ENCODE data around the gene P3R3URF.

Gene P3R3URF

GRCh38 chr1:46174448-46175231 is 1.6 kb downstream of the P3R3URF start, which contains the start of gene TSPAN1:
Gene TSPAN1, plus strand, starts transcription at chr1:46175087. Its CDS starts 6,021 bp downstream, at chr1:46181108.
- peaks cover 44% of the 10 kb centered on the region for H3K4me1 ChIP-seq

GRCh38 chr1:46173361-46173856 is 2.9 kb downstream of the P3R3URF start:
- no peaks in the 10 kb centered on the region for H3K27me3 ChIP-seq (ENCODE audit: control insufficient read depth, insufficient read depth, low read length)
- no peak overlapping the region for H3K4me2 ChIP-seq (ENCODE audit: low read length)
- no peaks in the 10 kb centered on the region for H3K36me3 ChIP-seq (ENCODE audit: control insufficient read depth, insufficient read depth, low read length)
- no peak overlapping the region for H3K9ac ChIP-seq
- H3K4me3 ChIP-seq (ENCODE audit: low read depth, low read length) = no peak overlapping the region
- H3K4me1 ChIP-seq = peaks cover 39% of the 10 kb centered on the region
- TF ChIP-seq CTCF (IDR thresholded peaks at IDR 0.05) = peak; percentile 13
- H3K79me2 ChIP-seq = no peaks in the 10 kb centered on the region
- peak overlapping the region; percentile 47 for H2AFZ ChIP-seq
- peak overlapping the region; percentile 89 for H3K27ac ChIP-seq
- H3K9me3 ChIP-seq (ENCODE audit: control insufficient read depth, low read length) = no peaks in the 10 kb centered on the region

More at GRCh38 chr1:46174448-46175231, 1.6 kb downstream of the P3R3URF start, which contains the start of gene TSPAN1:
- Histone ChIP-seq H3K27ac (peak within 1 kb of the TSS; percentile 89), H3K79me2 (no peaks in the 10 kb centered on the region), H3K36me3 (ENCODE audit: control insufficient read depth, insufficient read depth, low read length) (no peaks in the 10 kb centered on the region), H3K9ac (no peak within 1 kb of the TSS), H3K9me3 (ENCODE audit: control insufficient read depth, low read length) (no peaks in the 10 kb centered on the region), H3K27me3 (ENCODE audit: control insufficient read depth, insufficient read depth, low read length) (no peaks in the 10 kb centered on the region), H2AFZ (peak within 1 kb of the TSS; percentile 78), H3K4me3 (ENCODE audit: low read depth, low read length) (no peak within 1 kb of the TSS), H3K4me2 (ENCODE audit: low read length) (peak within 1 kb of the TSS; percentile 26)
- TF ChIP-seq CTCF (IDR thresholded peaks at IDR 0.05) = no peak

- no peaks in the 10 kb centered on the region for H3K27me3 ChIP-seq (ENCODE audit: control insufficient read depth, insufficient read depth, low read length)
- no peaks in the 10 kb centered on the region for H3K36me3 ChIP-seq (ENCODE audit: control insufficient read depth, insufficient read depth, low read length)
- peaks cover 39% of the 10 kb centered on the region for H3K4me1 ChIP-seq
- no peak overlapping the region for H3K4me3 ChIP-seq (ENCODE audit: low read depth, low read length)
- H3K27ac ChIP-seq = peak overlapping the region; percentile 89
- no peak overlapping the region for H3K9ac ChIP-seq
- H2AFZ ChIP-seq = peak overlapping the region; percentile 77
- no peaks in the 10 kb centered on the region for H3K79me2 ChIP-seq
- no peak overlapping the region for H3K4me2 ChIP-seq (ENCODE audit: low read length)
- TF ChIP-seq CTCF (IDR thresholded peaks at IDR 0.05) = no peak
- no peaks in the 10 kb centered on the region for H3K9me3 ChIP-seq (ENCODE audit: control insufficient read depth, low read length)
These were observed 4.0 kb downstream of the P3R3URF start for GRCh38 chr1:46172321-46172720.

- Histone ChIP-seq H2AFZ (peak overlapping the region; percentile 77), H3K27me3 (ENCODE audit: control insufficient read depth, insufficient read depth, low read length) (no peaks in the 10 kb centered on the region), H3K36me3 (ENCODE audit: control insufficient read depth, insufficient read depth, low read length) (no peaks in the 10 kb centered on the region), H3K9me3 (ENCODE audit: control insufficient read depth, low read length) (no peaks in the 10 kb centered on the region), H3K4me2 (ENCODE audit: low read length) (no peak overlapping the region), H3K9ac (no peak overlapping the region), H3K79me2 (no peaks in the 10 kb centered on the region), H3K4me1 (peaks cover 39% of the 10 kb centered on the region), H3K4me3 (ENCODE audit: low read depth, low read length) (no peak overlapping the region), H3K27ac (peak overlapping the region; percentile 89)
- TF ChIP-seq CTCF (IDR thresholded peaks at IDR 0.05) = no peak
These were observed 4.4 kb downstream of the P3R3URF start for GRCh38 chr1:46171871-46172270.

All from parathyroid adenoma (tissue), 2 donors.